ENCODE measurements around the gene CHRNB2. TPM values are rescaled to one million over a fixed set of nuclear protein-coding genes. Genes with fewer than 3 reads are reported as not detected.

CHRNB2 gene
- total and polyA plus RNA-seq, 2 of the 4 experiments (the other 2 are of a cell fraction) = under 0.01 to 0.03 TPM

DNA sequence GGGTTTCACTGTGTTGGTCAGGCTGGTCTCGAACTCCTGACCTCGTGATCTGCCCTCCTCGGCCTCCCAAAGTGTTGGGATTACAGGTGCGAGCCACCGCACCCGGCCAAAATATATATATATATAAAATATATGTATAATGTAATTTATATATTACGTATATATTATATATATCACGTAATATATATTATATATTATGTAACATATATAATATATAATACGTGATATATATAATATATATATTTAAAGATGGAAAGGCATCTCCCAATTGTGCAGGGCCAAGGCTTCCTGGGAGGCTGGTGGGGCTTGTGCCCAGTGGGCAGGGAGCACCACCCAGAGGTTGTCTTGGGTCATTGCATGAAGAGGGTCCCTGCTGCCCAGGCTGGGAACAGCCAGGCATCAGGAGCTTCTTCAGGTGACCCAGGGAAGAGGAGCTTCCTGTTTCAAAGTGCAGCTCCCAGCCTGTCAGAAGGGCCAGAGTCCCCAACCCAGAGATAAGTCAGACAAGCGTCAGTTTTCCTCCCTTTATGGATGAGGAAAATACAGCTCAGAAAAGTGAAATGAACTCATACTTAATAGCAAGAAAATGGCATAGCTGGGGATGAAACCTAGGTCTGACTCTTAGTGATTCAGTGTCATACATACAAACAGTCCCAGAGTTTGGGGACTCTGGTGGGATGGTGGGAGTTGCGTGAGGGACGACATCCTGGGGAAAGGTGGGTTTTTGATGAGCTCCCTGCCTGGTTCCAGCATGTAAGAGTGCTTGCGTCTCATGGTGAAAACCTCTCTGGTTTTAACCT lies 21.1 kb upstream of the CHRNB2 start:
- H3K4ac ChIP-seq (ENCODE audit: low read depth, low read length) = no peak overlapping the region
- no peak overlapping the region for H3K9ac ChIP-seq (ENCODE audit: low read depth, low read length)
- H4K20me1 ChIP-seq (ENCODE audit: insufficient read depth, low read length) = peaks cover 16% of the 10 kb centered on the region; the same call in 1 of the 2 replicates
- no peak for TF ChIP-seq CEBPB (IDR thresholded peaks at IDR 0.05; ENCODE audit: low read depth, low read length)
- no peak for TF ChIP-seq NFE2L2 (IDR thresholded peaks at IDR 0.05; ENCODE audit: low read depth, low read length)
- TF ChIP-seq, protein P1, sequence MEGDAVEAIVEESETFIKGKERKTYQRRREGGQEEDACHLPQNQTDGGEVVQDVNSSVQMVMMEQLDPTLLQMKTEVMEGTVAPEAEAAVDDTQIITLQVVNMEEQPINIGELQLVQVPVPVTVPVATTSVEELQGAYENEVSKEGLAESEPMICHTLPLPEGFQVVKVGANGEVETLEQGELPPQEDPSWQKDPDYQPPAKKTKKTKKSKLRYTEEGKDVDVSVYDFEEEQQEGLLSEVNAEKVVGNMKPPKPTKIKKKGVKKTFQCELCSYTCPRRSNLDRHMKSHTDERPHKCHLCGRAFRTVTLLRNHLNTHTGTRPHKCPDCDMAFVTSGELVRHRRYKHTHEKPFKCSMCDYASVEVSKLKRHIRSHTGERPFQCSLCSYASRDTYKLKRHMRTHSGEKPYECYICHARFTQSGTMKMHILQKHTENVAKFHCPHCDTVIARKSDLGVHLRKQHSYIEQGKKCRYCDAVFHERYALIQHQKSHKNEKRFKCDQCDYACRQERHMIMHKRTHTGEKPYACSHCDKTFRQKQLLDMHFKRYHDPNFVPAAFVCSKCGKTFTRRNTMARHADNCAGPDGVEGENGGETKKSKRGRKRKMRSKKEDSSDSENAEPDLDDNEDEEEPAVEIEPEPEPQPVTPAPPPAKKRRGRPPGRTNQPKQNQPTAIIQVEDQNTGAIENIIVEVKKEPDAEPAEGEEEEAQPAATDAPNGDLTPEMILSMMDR (conservative IDR thresholded peaks at IDR 0.05; ENCODE audit: low read depth, low read length) = peak; percentile 79
- 0 out of 2 replicates have a peak, but pooled peaks have one; percentile 9 for TF ChIP-seq MAZ (IDR thresholded peaks at IDR 0.05; ENCODE audit: borderline replicate concordance, low read depth, low read length)
- peak; percentile 89 for TF ChIP-seq RAD21 (IDR thresholded peaks at IDR 0.05; ENCODE audit: low read length)
- peak; percentile 86 for TF ChIP-seq SMC3 (IDR thresholded peaks at IDR 0.05; ENCODE audit: low read depth, low read length)
- no peak for TF ChIP-seq FOS (IDR thresholded peaks at IDR 0.05; ENCODE audit: low read depth, low read length)
- TF ChIP-seq CHD1 (IDR thresholded peaks at IDR 0.05; ENCODE audit: low read depth, low read length) = no peak
- no peak for TF ChIP-seq RFX5 (IDR thresholded peaks at IDR 0.05; ENCODE audit: low read depth, low read length)
- no peak for TF ChIP-seq MAFK (IDR thresholded peaks at IDR 0.05; ENCODE audit: low read depth, low read length)
- H4K91ac ChIP-seq (ENCODE audit: insufficient read depth, low read depth, low read length) = no peak overlapping the region
- no peaks in the 10 kb centered on the region for H3K9me3 ChIP-seq (ENCODE audit: control insufficient read depth, insufficient read depth, low read length)
- no peaks in the 10 kb centered on the region for H3K4me1 ChIP-seq (ENCODE audit: control insufficient read depth, insufficient read depth, low read length)
- no peak overlapping the region for H2AK5ac ChIP-seq (ENCODE audit: low read depth, low read length)
- H3K14ac ChIP-seq (replicated peaks; ENCODE audit: low read depth, low read length) = no peak overlapping the region
- intact Hi-C loops (cut with micrococcal nuclease) (loop anchor here (1.0 to 5.0 kb wide), 5 partner anchors 66 to 274 kb away; partner anchors contain the start of genes HAX1 and IL6R), dilution Hi-C loops (cut with HindIII; ENCODE audit: low sequenced_read_pairs, unreplicated experiment) (no loop called here), in situ Hi-C loops (cut with MboI; ENCODE audit: low sequenced_read_pairs) (loop anchor here (5.0 kb wide), 1 partner anchor 59 kb away; no protein-coding TSS in a partner anchor)
- POLR2A ChIA-PET (ENCODE audit: unreplicated experiment) = no interaction called here
- no peak overlapping the region for H2AFZ ChIP-seq (replicated peaks; ENCODE audit: low read length, poor library complexity)
- DNase-seq (peak; percentile 58), ATAC-seq (ENCODE audit: low read depth) (peak; percentile 97)
- H3K23ac ChIP-seq (ENCODE audit: low read depth, low read length) = no peak overlapping the region
- no peak overlapping the region for H4K5ac ChIP-seq (ENCODE audit: low read depth, low read length)
- no peak overlapping the region for H2BK20ac ChIP-seq (ENCODE audit: low read depth, low read length)
- H3K9me1 ChIP-seq (ENCODE audit: insufficient read depth, low read length) = no peaks in the 10 kb centered on the region
- no peak overlapping the region for H4K8ac ChIP-seq (ENCODE audit: low read depth in 2 of 2, low read length in 2 of 2)
- WGBS, 2 experiments (ENCODE audit: extremely low coverage in 2 of 2, insufficient read length in 1 of 2) = 100% methylated on average over 1 of the region's 13 CpGs; no CpG with 5 or more reads in 1 of the 2 experiments
- H2BK15ac ChIP-seq (ENCODE audit: low read depth, low read length) = no peak overlapping the region
- no TSS peak for BruUV-seq (replicated peaks)
- CTCF ChIA-PET = interaction anchor here (0.6 to 1.6 kb wide), 13 partner anchors 12 to 409 kb away, joined by 3 to 14 read pairs (median 4); partner anchors contain the start of gene PBXIP1
- no peak overlapping the region for H2AK9ac ChIP-seq (replicated peaks; ENCODE audit: low read depth, low read length, poor library complexity)
- no peak overlapping the region for H3K4me3 ChIP-seq (ENCODE audit: insufficient read depth, low read depth, low read length)
- no peak overlapping the region for H2BK120ac ChIP-seq (ENCODE audit: low read depth, low read length)
- no peak overlapping the region for H3K27ac ChIP-seq (ENCODE audit: insufficient read depth, low read length)
- peaks cover 28% of the 10 kb centered on the region for H3K36me3 ChIP-seq (ENCODE audit: control insufficient read depth, insufficient read depth, low read length)
- no peak overlapping the region for H3K18ac ChIP-seq (ENCODE audit: low read depth, low read length)
- peaks cover 32% of the 10 kb centered on the region for H3K27me3 ChIP-seq (ENCODE audit: control insufficient read depth, insufficient read depth, low read length)
- H3K79me1 ChIP-seq (ENCODE audit: low read depth in 1 of 2, low read length in 2 of 2) = peaks cover 0 to 5% of the 10 kb centered on the region in 2 experiments; a peak in 1 of 4 replicates
- no peak overlapping the region for H3K4me2 ChIP-seq (ENCODE audit: low read depth, low read length)
- H2BK5ac ChIP-seq (ENCODE audit: low read depth, low read length, poor library complexity, severe bottlenecking) = no peak overlapping the region
- no peak overlapping the region for H3K56ac ChIP-seq (ENCODE audit: extremely low read depth, insufficient read depth, low read length)
